ENCODE results near the gene NHSL1.

Gene NHSL1

DNA sequence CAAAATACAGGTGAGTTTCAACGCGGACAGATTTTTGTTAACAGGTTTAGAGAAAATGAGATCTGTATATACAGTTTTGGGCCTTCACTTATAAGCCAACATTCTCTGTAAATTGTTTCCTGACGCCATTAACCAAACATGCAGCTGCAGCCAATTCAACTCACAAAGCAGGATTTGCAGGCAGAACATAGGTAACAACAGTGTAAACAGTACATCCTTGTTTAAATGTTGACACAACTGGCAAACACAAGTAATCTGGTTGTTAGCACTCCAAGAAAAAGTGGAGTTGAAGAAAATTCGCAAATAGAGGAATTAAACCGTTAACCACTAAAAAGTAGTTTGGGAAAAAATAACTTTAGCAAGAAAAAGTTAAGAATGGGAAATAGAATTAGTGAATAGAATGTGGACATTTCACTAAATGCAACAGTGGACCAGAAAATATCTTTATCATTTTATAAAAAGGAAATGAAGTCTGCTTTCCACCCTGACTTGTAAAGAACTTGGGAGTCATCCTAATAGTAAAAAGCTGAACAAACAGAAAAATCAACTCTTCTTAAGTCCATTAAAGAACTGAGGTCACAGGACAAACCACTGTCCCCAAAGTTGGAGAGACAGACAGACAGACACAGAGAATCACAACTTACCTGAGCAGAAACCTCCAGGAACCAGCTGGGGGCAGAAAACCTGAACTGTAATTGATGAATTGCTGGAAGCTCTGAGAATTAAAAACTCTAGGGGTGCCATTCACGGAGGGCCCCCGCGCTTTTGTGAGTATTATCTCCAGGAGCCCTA is 111.5 kb downstream of the NHSL1 start:
- no peak for DNase-seq
- H3K27me3 ChIP-seq (ENCODE audit: insufficient read depth, low read length, poor library complexity) = peaks cover 18% of the 10 kb centered on the region
- no peaks in the 10 kb centered on the region for H3K36me3 ChIP-seq (ENCODE audit: insufficient read depth, low read length)
- TF ChIP-seq EZH2 (IDR thresholded peaks at IDR 0.05; ENCODE audit: borderline replicate concordance, low read depth, low read length, severe bottlenecking) = no peak
- TF ChIP-seq, protein P1, sequence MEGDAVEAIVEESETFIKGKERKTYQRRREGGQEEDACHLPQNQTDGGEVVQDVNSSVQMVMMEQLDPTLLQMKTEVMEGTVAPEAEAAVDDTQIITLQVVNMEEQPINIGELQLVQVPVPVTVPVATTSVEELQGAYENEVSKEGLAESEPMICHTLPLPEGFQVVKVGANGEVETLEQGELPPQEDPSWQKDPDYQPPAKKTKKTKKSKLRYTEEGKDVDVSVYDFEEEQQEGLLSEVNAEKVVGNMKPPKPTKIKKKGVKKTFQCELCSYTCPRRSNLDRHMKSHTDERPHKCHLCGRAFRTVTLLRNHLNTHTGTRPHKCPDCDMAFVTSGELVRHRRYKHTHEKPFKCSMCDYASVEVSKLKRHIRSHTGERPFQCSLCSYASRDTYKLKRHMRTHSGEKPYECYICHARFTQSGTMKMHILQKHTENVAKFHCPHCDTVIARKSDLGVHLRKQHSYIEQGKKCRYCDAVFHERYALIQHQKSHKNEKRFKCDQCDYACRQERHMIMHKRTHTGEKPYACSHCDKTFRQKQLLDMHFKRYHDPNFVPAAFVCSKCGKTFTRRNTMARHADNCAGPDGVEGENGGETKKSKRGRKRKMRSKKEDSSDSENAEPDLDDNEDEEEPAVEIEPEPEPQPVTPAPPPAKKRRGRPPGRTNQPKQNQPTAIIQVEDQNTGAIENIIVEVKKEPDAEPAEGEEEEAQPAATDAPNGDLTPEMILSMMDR (IDR thresholded peaks at IDR 0.05; ENCODE audit: borderline replicate concordance, extremely low read depth, low read length, poor library complexity, severe bottlenecking) = no peak
- H3K4me3 ChIP-seq (ENCODE audit: low read depth in 1 of 2, low read length in 2 of 2) = no peak overlapping the region
- no peak overlapping the region for H3K27ac ChIP-seq (ENCODE audit: low read length)
- no peak overlapping the region for H3K9ac ChIP-seq (ENCODE audit: low read depth, low read length)
- no peak overlapping the region for H3K4me2 ChIP-seq (ENCODE audit: insufficient read depth, low read length)
- no peaks in the 10 kb centered on the region for H3K9me3 ChIP-seq (ENCODE audit: insufficient read depth, low read length, severe bottlenecking)
- ATAC-seq (ENCODE audit: insufficient read depth, low read depth) = no peak
- no peaks in the 10 kb centered on the region for H3K4me1 ChIP-seq (ENCODE audit: insufficient read depth, low read length)
- H2AFZ ChIP-seq (ENCODE audit: low read depth, low read length) = no peak overlapping the region
- H3K79me2 ChIP-seq (ENCODE audit: insufficient read depth, low read length) = no peaks in the 10 kb centered on the region
- H4K20me1 ChIP-seq (ENCODE audit: insufficient read depth, low read length) = no peaks in the 10 kb centered on the region

DNA sequence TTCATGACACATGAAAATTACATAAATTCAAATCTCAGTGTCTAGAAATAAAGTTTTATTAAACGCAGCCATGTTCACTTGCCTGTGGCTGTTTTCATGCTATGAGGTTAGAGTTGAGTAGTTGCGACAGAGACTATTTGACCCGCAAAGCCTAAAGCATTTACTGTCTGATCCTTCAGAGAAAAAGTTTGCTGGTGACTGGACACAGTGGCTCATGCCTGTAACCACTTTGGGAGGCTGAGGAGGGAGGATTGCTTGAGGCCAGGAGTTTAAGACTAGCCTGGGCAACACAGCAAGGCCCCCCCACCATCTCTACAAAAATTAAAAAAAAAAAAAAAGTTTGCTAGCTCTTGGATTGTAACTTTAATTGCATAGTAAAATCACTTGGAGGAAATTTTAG is 112.4 kb downstream of the NHSL1 start:
- no peaks in the 10 kb centered on the region for H3K9me3 ChIP-seq (ENCODE audit: insufficient read depth, low read length, severe bottlenecking)
- no peak for ATAC-seq (ENCODE audit: insufficient read depth, low read depth)
- no peak overlapping the region for H3K27ac ChIP-seq (ENCODE audit: low read length)
- H3K36me3 ChIP-seq (ENCODE audit: insufficient read depth, low read length) = no peaks in the 10 kb centered on the region
- DNase-seq = no peak
- no peaks in the 10 kb centered on the region for H4K20me1 ChIP-seq (ENCODE audit: insufficient read depth, low read length)
- no peak overlapping the region for H2AFZ ChIP-seq (ENCODE audit: low read depth, low read length)
- no peaks in the 10 kb centered on the region for H3K79me2 ChIP-seq (ENCODE audit: insufficient read depth, low read length)
- H3K27me3 ChIP-seq (ENCODE audit: insufficient read depth, low read length, poor library complexity) = peaks cover 18% of the 10 kb centered on the region
- no peak overlapping the region for H3K4me2 ChIP-seq (ENCODE audit: insufficient read depth, low read length)
- TF ChIP-seq, protein P1 (IDR thresholded peaks at IDR 0.05; ENCODE audit: borderline replicate concordance, extremely low read depth, low read length, poor library complexity, severe bottlenecking) = no peak
- no peak for TF ChIP-seq EZH2 (IDR thresholded peaks at IDR 0.05; ENCODE audit: borderline replicate concordance, low read depth, low read length, severe bottlenecking)
- no peak overlapping the region for H3K4me3 ChIP-seq (ENCODE audit: low read depth in 1 of 2, low read length in 2 of 2)
- no peak overlapping the region for H3K9ac ChIP-seq (ENCODE audit: low read depth, low read length)
- H3K4me1 ChIP-seq (ENCODE audit: insufficient read depth, low read length) = no peaks in the 10 kb centered on the region

DNA sequence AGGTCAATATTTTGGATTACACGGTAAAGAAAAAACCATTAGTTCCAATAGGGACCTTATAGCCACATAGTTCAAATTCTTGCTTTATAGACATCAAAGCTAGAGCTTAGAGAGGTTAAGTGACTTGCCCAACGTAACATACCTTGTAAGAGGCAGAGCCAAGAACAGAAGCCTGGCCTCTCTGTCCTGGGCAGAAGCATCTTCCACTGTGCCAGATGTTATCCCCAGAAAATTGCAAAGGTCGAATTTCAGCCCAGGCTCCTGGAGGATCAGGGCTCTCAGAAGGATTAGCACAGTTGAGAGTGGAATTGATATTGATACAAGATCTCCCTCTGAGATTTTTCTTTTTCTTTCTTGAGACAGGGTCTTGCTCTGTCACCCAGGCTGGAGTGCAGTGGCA is 115.5 kb downstream of the NHSL1 start:
- H3K27me3 ChIP-seq (ENCODE audit: insufficient read depth, low read length, poor library complexity) = peaks cover 15% of the 10 kb centered on the region
- no peak overlapping the region for H3K4me2 ChIP-seq (ENCODE audit: insufficient read depth, low read length)
- no peak overlapping the region for H3K4me3 ChIP-seq (ENCODE audit: low read depth in 1 of 2, low read length in 2 of 2)
- no peaks in the 10 kb centered on the region for H3K9me3 ChIP-seq (ENCODE audit: insufficient read depth, low read length, severe bottlenecking)
- no peak for TF ChIP-seq EZH2 (IDR thresholded peaks at IDR 0.05; ENCODE audit: borderline replicate concordance, low read depth, low read length, severe bottlenecking)
- TF ChIP-seq, protein P1 (IDR thresholded peaks at IDR 0.05; ENCODE audit: borderline replicate concordance, extremely low read depth, low read length, poor library complexity, severe bottlenecking) = no peak
- no peak overlapping the region for H2AFZ ChIP-seq (ENCODE audit: low read depth, low read length)
- no peaks in the 10 kb centered on the region for H4K20me1 ChIP-seq (ENCODE audit: insufficient read depth, low read length)
- no peaks in the 10 kb centered on the region for H3K79me2 ChIP-seq (ENCODE audit: insufficient read depth, low read length)
- H3K27ac ChIP-seq (ENCODE audit: low read length) = no peak overlapping the region
- no peak for ATAC-seq (ENCODE audit: insufficient read depth, low read depth)
- H3K4me1 ChIP-seq (ENCODE audit: insufficient read depth, low read length) = no peaks in the 10 kb centered on the region
- H3K36me3 ChIP-seq (ENCODE audit: insufficient read depth, low read length) = no peaks in the 10 kb centered on the region
- H3K9ac ChIP-seq (ENCODE audit: low read depth, low read length) = no peak overlapping the region
- DNase-seq = no peak
